ENCODE results near the gene CGRRF1.

The CGRRF1 gene

DNA sequence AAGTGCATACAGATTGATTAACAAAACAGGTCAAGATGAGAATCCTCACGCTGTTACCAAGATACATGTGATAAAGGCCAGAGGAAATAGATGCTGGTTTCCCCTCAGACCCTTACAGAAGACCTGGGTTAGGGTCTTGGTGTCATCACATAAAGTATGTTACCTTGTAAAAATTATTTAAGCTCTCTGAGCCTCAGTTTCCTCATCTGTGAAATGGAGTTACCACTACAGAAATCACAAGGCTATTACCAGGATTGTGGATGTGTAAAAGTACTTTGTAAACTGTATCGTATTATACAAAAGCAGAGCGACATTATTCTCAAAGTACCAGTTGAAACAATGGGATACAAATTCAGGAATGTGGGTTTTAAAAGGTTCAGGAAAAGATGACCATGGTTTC, 71.2 kb downstream of the CGRRF1 start:
- no peaks in the 10 kb centered on the region for H3K9me3 ChIP-seq (ENCODE audit: severe bottlenecking)
- H3K4me3 ChIP-seq (ENCODE audit: severe bottlenecking): no peak overlapping the region
- no peaks in the 10 kb centered on the region for H3K27me3 ChIP-seq (ENCODE audit: insufficient read depth, poor library complexity, severe bottlenecking)
- no peak for ATAC-seq (ENCODE audit: low read depth)
- H3K27ac ChIP-seq (ENCODE audit: poor library complexity, severe bottlenecking): no peak overlapping the region
- H3K36me3 ChIP-seq (ENCODE audit: low read depth): peaks cover 83% of the 10 kb centered on the region
- peaks cover 24% of the 10 kb centered on the region for H3K4me1 ChIP-seq (ENCODE audit: insufficient read depth, poor library complexity, severe bottlenecking)
- TF ChIP-seq, protein P1, sequence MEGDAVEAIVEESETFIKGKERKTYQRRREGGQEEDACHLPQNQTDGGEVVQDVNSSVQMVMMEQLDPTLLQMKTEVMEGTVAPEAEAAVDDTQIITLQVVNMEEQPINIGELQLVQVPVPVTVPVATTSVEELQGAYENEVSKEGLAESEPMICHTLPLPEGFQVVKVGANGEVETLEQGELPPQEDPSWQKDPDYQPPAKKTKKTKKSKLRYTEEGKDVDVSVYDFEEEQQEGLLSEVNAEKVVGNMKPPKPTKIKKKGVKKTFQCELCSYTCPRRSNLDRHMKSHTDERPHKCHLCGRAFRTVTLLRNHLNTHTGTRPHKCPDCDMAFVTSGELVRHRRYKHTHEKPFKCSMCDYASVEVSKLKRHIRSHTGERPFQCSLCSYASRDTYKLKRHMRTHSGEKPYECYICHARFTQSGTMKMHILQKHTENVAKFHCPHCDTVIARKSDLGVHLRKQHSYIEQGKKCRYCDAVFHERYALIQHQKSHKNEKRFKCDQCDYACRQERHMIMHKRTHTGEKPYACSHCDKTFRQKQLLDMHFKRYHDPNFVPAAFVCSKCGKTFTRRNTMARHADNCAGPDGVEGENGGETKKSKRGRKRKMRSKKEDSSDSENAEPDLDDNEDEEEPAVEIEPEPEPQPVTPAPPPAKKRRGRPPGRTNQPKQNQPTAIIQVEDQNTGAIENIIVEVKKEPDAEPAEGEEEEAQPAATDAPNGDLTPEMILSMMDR (IDR thresholded peaks at IDR 0.05; ENCODE audit: poor library complexity, severe bottlenecking): no peak
- DNase-seq (ENCODE audit: low spot score): no peak

- Histone ChIP-seq H3K27me3 (ENCODE audit: insufficient read depth, poor library complexity, severe bottlenecking) (no peaks in the 10 kb centered on the region), H3K27ac (ENCODE audit: poor library complexity, severe bottlenecking) (no peak overlapping the region), H3K4me3 (ENCODE audit: severe bottlenecking) (no peak overlapping the region), H3K4me1 (ENCODE audit: insufficient read depth, poor library complexity, severe bottlenecking) (peaks cover 11% of the 10 kb centered on the region), H3K36me3 (ENCODE audit: low read depth) (peaks cover 84% of the 10 kb centered on the region), H3K9me3 (ENCODE audit: severe bottlenecking) (no peaks in the 10 kb centered on the region)
- TF ChIP-seq, protein P1 (IDR thresholded peaks at IDR 0.05; ENCODE audit: poor library complexity, severe bottlenecking): no peak
- DNase-seq (ENCODE audit: low spot score) (no peak), ATAC-seq (ENCODE audit: low read depth) (no peak)
Measured at GRCh38 chr14:54582334-54582733, 72.6 kb downstream of the CGRRF1 start.

DNA sequence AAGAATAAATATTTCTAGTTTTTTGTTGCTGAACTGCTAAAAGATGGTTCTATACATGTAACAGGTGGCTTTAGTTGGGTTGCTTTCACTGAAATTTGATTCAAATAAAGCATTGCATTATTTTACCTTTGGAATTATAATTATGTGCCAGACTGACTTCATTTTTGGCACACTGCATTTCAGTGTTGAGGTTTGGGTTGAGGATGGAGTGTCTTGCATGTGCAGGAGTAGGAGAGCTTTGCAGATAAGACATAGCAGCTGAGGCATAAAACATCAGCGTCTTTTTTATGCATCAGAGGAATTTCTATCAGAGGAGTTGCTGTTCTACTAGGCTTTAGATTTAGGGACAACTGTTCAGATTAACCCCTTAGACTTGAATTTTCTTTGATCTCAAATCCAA, 74.4 kb downstream of the CGRRF1 start:
- no peaks in the 10 kb centered on the region for H3K9me3 ChIP-seq (ENCODE audit: severe bottlenecking)
- DNase-seq (ENCODE audit: low spot score): no peak

GRCh38 chr14:54585214-54585613, 75.5 kb downstream of the CGRRF1 start:
- Histone ChIP-seq H3K27me3 (ENCODE audit: insufficient read depth, poor library complexity, severe bottlenecking) (no peaks in the 10 kb centered on the region), H3K4me1 (ENCODE audit: insufficient read depth, poor library complexity, severe bottlenecking) (peaks cover 26% of the 10 kb centered on the region), H3K4me3 (ENCODE audit: severe bottlenecking) (no peak overlapping the region), H3K9me3 (ENCODE audit: severe bottlenecking) (no peaks in the 10 kb centered on the region), H3K27ac (ENCODE audit: poor library complexity, severe bottlenecking) (no peak overlapping the region), H3K36me3 (ENCODE audit: low read depth) (peaks cover 71% of the 10 kb centered on the region)
- TF ChIP-seq, protein P1 (IDR thresholded peaks at IDR 0.05; ENCODE audit: poor library complexity, severe bottlenecking): no peak
- no peak for DNase-seq (ENCODE audit: low spot score)
- no peak for ATAC-seq (ENCODE audit: low read depth)

More for the DNA sequence above, 74.4 kb downstream of the CGRRF1 start:
- peaks cover 79% of the 10 kb centered on the region for H3K36me3 ChIP-seq (ENCODE audit: low read depth)
- ATAC-seq (ENCODE audit: low read depth): no peak
- TF ChIP-seq, protein P1 (IDR thresholded peaks at IDR 0.05; ENCODE audit: poor library complexity, severe bottlenecking): no peak
- no peak overlapping the region for H3K27ac ChIP-seq (ENCODE audit: poor library complexity, severe bottlenecking)
- no peaks in the 10 kb centered on the region for H3K27me3 ChIP-seq (ENCODE audit: insufficient read depth, poor library complexity, severe bottlenecking)
- no peak overlapping the region for H3K4me3 ChIP-seq (ENCODE audit: severe bottlenecking)
- H3K4me1 ChIP-seq (ENCODE audit: insufficient read depth, poor library complexity, severe bottlenecking): peaks cover 15% of the 10 kb centered on the region
